Stimulated activated CD4-positive, alpha-beta T cell treated with anti-CD3 and anti-CD28 coated beads, Interleukin-15, amount 100 ng/mL, for 1 hour (primary cell): ENCODE results near the gene WASHC3.
"Not testable (repeated sequence)": the region's sequence is repeated elsewhere in the genome, so short reads cannot be mapped to it uniquely, and the experiment has no call there.

Experiments used
- DNase-seq, 2 donors: peaks; one replicate each; pipeline ENCODE4 v3.0.0-alpha.2; 2020; ENCODE audit warnings: low read depth in 1 of 2, low spot score in 1 of 2

WASHC3 gene

GRCh38 chr12:102050660-102051430, 10.9 kb downstream of the WASHC3 start:
- no peak for DNase-seq

- no peak for DNase-seq
Observed at GRCh38 chr12:102043928-102044327, 17.9 kb downstream of the WASHC3 start.

DNA sequence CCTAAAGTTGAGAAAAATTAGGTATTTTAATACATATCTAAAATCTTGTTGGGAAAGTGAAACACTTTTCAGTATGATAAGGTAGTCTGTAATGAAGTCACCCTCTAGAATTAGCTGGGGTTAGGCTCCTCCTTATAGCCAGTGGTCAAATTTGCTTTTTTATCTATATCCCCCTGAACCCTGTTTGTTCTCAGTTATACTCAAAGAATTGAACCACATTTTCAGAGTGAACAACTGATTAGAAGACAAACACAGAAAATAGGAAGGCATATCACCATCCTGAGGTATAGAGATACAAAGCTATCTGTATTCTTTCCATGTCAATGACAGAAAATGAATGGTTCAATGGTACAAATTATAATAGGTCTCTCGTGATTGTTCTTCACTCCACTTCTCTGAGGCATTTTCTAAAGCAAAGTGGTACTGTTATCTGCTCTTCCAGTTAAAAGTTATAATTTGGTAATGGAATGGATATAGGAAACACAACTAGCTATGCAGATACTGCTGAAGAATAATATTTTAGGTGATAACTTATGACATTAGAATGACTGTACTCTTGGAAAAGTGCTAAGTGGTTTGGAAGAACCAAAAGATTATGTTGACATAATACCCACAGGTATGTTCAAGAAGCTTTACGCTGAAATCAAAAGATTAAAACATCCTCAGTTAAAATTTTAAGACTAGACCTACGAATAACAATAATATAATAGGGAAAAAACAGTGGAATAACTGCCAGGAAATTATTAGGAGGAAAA, 27.6 kb downstream of the WASHC3 start:
- no peak for DNase-seq

GRCh38 chr12:102031852-102032251, 29.9 kb downstream of the WASHC3 start:
- no peak for DNase-seq

- DNase-seq: no peak
Observed at GRCh38 chr12:102029141-102029540, 32.6 kb downstream of the WASHC3 start.

DNA sequence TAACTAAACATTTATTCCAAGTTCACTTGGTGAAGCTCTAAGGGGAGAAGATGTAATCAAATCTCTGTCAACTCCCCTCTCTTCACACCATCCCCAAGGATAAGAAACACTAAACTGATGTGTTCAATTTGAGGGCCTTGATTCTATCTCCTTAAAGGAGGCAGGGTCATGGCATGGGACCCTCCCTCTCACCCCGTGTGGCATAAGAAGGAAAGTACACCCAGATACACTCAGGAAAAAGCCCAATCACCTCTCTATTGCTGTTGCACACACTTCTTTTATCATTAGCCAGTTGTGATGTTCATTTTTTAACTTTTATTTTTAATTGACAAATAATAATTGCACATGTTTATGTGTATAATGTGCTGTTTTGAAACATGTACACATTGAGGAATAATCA, 35.1 kb downstream of the WASHC3 start:
- no peak for DNase-seq

- DNase-seq: no peak
Observed at GRCh38 chr12:102024765-102025164, 37.0 kb downstream of the WASHC3 start.

DNA sequence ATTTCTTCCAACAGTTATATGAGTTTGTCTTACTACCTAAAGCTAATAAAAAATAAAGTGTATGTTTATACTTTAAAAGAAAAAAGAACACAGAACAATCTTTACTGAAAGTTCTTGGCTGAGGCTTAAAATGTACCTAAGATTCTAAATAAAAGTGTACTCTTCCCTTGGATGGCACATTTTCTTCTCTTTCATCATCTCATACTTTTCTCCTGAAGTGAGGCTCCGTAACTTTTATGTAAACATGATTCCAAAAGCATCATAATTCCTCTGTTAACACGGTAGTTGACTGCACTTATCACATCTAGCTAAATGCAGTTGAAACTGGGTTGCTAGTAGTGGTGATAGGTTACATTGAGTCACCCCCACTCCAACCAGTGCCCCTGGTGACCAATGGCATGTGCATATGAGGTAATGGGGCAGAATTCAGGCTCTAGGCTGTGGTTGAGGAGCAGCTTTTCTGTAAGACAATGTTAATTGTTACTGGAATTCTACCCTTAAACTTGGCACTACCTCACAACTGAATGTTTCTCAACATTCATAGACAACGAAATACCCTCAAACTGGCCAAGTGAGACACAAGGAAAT, 38.4 kb downstream of the WASHC3 start:
- no peak for DNase-seq

GRCh38 chr12:102022286-102022685, 39.5 kb downstream of the WASHC3 start:
- no peak for DNase-seq

- no peak for DNase-seq
Observed at GRCh38 chr12:102021540-102022246, 40.1 kb downstream of the WASHC3 start.

GRCh38 chr12:102018607-102019006, 43.2 kb downstream of the WASHC3 start:
- not testable (repeated sequence) for DNase-seq

DNA sequence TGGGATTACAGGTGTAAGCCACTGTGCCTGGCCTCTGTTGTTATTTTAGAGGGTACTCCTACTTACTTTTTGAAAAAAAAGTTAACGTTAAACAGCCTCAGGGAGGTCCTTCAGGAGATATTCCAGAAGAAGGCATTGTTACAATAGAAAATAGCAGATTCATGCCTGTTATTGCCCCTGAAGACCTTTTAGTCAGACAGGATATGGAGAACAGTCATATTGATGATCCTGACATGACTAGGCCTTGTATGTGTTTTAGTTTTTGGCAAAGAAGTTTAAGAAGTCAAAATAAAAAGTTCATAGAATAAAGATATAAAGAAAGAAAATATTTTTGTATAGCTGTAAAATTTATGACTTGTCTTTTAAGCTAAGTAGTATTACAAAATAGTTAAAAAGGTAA, 45.3 kb downstream of the WASHC3 start:
- DNase-seq: no peak

- no peak for DNase-seq
Observed at GRCh38 chr12:102010265-102010994, 51.4 kb downstream of the WASHC3 start.

GRCh38 chr12:102009796-102010195, 52.0 kb downstream of the WASHC3 start:
- DNase-seq: no peak

GRCh38 chr12:102008615-102009126, 53.1 kb downstream of the WASHC3 start:
- no peak for DNase-seq

DNA sequence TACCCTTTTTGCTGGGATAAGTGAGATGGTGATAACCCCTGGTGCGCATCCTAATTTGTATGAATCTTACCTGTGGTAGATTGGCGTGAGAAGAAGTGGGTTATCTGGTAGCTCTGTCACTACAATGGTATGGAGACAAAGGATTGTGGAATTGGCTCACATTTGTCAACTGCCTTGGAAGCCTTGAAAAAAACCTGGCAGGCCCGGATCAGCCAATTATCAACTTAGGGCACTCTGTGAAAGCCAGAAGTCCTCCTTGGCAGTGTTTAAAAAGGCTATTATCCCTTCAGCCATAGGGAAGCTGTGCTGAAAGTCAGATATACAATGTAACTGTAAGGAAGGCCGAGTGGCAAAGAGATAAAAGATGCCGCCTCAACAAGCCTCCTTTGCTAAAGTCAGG, 56.5 kb downstream of the WASHC3 start:
- no peak for DNase-seq

DNA sequence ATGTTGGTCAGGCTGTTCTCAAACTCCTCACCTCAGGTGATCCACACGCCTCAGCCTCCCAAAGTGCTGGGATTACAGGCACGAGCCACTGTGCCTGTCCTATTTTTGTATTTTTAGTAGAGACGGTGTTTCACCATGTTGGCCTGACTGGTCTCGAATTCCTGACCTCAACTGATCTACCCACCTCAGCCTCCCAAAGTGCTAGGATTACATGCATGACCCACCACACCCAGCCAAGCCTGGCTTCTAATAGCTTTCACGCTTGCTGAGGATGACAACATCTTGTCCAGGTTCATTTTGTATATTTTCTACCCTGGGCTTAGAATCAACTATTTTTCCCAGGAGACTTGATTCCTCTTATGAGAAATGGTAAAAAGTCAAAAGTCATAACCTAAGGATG, 64.7 kb downstream of the WASHC3 start:
- no peak for DNase-seq

DNA sequence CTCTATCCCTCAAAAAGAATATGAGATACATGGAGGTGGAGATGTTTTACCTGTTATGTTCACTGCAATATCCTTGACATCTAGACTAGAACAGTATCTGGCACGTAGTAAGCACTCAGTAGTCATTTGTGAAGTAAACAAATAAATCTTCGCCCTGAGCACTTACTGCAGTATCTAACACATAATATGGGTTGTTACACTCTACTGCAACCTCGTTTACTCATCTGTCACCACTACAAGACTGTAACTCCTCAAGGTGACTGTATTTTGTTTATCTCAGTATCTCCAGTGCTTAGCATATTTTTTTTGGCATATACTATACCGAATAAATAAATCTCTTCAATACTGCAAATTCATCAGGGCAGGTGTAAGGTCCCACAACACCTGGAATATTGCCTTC, 66.1 kb downstream of the WASHC3 start:
- no peak for DNase-seq

DNA sequence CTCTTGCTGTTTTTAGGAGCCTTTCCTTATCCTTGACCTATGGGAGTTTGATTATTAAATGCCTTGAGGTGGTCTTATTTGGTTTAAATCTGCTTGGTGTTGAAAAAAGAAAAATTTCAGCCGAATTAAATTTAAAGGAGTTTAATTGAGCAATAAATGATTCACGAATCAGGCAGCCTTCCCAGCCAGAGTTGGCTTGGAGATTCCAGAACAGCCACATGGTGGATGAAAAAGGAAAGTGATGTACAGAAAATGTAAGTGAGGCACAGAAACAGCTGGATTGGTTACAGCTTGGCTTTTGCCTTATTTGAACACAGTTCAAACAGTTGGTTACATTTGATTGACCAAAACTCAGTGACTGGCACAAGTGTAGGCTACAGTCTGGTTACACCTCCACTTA, 69.7 kb downstream of the WASHC3 start:
- no peak for DNase-seq

DNA sequence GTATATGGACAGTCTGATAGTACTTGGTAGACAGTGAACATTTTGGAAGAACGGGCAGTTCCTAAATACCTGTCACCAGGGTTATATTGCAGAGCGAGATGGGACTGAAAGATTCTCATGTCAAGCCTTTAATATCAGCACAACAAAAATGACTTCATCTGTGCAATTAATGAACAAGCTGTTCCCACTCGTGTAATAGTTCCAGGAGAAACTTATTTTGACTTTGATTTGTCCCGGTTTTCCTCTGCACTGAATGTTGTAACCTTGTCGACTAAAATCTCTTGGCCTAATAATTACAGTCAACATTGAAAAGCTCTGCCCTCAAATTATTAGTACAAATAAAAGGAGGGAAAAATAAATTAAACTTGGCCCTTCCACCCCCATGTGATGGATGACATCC, 79.5 kb downstream of the WASHC3 start:
- DNase-seq: no peak

GRCh38 chr12:101981868-101982267, 79.9 kb downstream of the WASHC3 start:
- DNase-seq: no peak
